Mesendoderm (in vitro differentiated cells): ENCODE measurements around the gene ENPP6.

ENCODE experiments used
- DNase-seq: peaks from one replicate; pipeline ENCODE4 v3.0.0; 2013
- H2AK5ac ChIP-seq: 2 replicates; pipeline ENCODE4 v1.6.1; 2013; ENCODE audit warnings: low read length, inconsistent platforms
- H2BK120ac ChIP-seq: 2 replicates; pipeline ENCODE4 v1.6.1; 2013; ENCODE audit warnings: low read depth, mild to moderate bottlenecking, low read length, moderate library complexity, mixed read lengths
- H2BK15ac ChIP-seq: replicated peaks from 2 replicates; pipeline ENCODE4 v1.6.1; 2013; ENCODE audit warnings: low read depth, mild to moderate bottlenecking, moderate library complexity
- H2BK5ac ChIP-seq: 2 replicates; pipeline ENCODE4 v1.6.1; 2013; ENCODE audit warnings: low read length, inconsistent platforms
- H3K18ac ChIP-seq: 2 replicates; pipeline ENCODE4 v1.6.1; 2013; ENCODE audit warnings: mild to moderate bottlenecking, low read length, mixed read lengths
- H3K23ac ChIP-seq: one replicate; pipeline ENCODE4 v1.6.1; 2013; ENCODE audit warnings: low read length
- H3K27ac ChIP-seq: 2 replicates; pipeline ENCODE4 v1.5.1; 2013; ENCODE audit warnings: low read depth, mild to moderate bottlenecking, inconsistent platforms, low read length, moderate library complexity
- H3K27me3 ChIP-seq: 2 replicates; pipeline ENCODE4 v1.6.1; 2013; ENCODE audit warnings: low read length, control low read depth, mild to moderate bottlenecking, inconsistent platforms; ENCODE audit not compliant: insufficient read depth, poor library complexity
- H3K36me3 ChIP-seq: 2 replicates; pipeline ENCODE4 v1.6.1; 2013; ENCODE audit warnings: low read length, inconsistent platforms; ENCODE audit not compliant: control insufficient read depth, insufficient read depth
- H3K4ac ChIP-seq: one replicate; pipeline ENCODE4 v1.6.1; 2013; ENCODE audit warnings: low read depth, mild to moderate bottlenecking, low read length, moderate library complexity
- H3K4me1 ChIP-seq: 2 replicates; pipeline ENCODE4 v1.6.1; 2013; ENCODE audit warnings: low read depth, low read length, inconsistent platforms; ENCODE audit not compliant: control insufficient read depth
- H3K4me2 ChIP-seq: 2 replicates; pipeline ENCODE4 v1.6.1; 2013; ENCODE audit warnings: low read length
- H3K4me3 ChIP-seq: 2 replicates; pipeline ENCODE4 v1.5.1; 2013; ENCODE audit warnings: mild to moderate bottlenecking, low read length
- H3K56ac ChIP-seq: one replicate; pipeline ENCODE4 v1.6.1; 2013; ENCODE audit warnings: low read length
- H3K79me1 ChIP-seq: 2 replicates; pipeline ENCODE4 v1.6.1; 2013; ENCODE audit warnings: low read length, inconsistent platforms
- H3K79me2 ChIP-seq: 2 replicates; pipeline ENCODE4 v1.6.1; 2013; ENCODE audit warnings: mild to moderate bottlenecking, low read length; ENCODE audit not compliant: control insufficient read depth, insufficient read depth
- H3K9ac ChIP-seq: 2 replicates; pipeline ENCODE4 v1.6.1; 2013; ENCODE audit warnings: low read length, inconsistent platforms
- H4K5ac ChIP-seq: one replicate; pipeline ENCODE4 v1.6.1; 2013; ENCODE audit warnings: low read length
- H4K8ac ChIP-seq: one replicate; pipeline ENCODE4 v1.6.1; 2013; ENCODE audit warnings: low read depth, mild to moderate bottlenecking, control low read depth, low read length, moderate library complexity
- WGBS: extraction: QIAGEN DNeasy Blood & Tissue Kit; methylation state at CpG from one replicate; pipeline ENCODE4 v1.1.7; 2013; ENCODE audit warnings: low lambda C conversion rate, missing lambda C conversion rate; ENCODE audit not compliant: insufficient coverage; ENCODE audit errors: extremely low coverage; 5-methylcytosine and 5-hydroxymethylcytosine counted together

ENPP6 gene

DNA sequence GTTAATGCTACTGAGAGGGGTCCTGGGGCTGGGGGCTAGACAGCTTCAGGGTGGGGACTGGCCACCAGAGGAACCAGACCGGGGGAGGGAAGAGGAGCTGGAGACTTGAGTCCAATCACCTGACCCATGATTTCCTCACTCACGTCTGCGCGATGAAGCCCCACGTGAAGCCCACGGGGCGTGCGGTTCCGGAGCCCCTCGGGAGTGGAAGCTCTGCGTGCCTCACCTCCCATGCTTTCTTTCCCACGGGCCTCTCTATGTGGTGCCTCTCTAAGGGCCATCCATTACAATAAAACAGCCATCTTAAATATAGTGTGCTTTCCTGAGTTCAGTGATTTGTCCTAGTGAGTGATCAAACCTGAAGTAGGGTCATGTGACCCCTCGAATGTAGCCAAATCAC is 119.9 kb downstream of the ENPP6 start:
- Histone ChIP-seq H3K79me2 (no peaks in the 10 kb centered on the region), H4K5ac (no peak overlapping the region), H3K79me1 (no peaks in the 10 kb centered on the region), H3K56ac (no peak overlapping the region), H3K23ac (no peak overlapping the region), H3K36me3 (no peaks in the 10 kb centered on the region), H2BK120ac (no peak overlapping the region), H3K4ac (no peak overlapping the region), H3K27ac (no peak overlapping the region), H3K4me1 (no peaks in the 10 kb centered on the region), H2BK5ac (no peak overlapping the region), H2BK15ac (no peak overlapping the region), H3K4me3 (no peak overlapping the region), H3K18ac (no peak overlapping the region), H3K4me2 (no peak overlapping the region), H3K27me3 (no peaks in the 10 kb centered on the region), H2AK5ac (no peak overlapping the region), H3K9ac (no peak overlapping the region), H4K8ac (no peak overlapping the region)
- no peak for DNase-seq
- no CpG with 5 or more reads among the region's 13 CpGs for WGBS

DNA sequence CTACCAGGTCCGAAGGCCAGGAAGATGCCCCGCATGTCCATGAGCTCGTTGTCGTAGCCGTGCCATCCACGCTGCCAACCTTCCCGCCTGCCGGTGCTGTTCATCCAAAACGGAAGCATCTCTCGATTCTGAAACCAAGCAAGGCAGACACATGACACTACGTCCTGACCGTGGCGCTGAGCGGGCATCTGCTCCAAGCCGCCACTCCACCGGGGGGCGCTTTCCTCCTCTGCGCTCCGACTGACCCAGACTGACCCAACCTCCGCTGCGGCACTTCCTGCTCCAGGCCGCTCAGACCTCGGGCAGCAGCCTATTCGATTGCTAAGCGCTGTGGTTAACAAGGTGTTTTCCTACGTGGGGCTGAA is 120.5 kb downstream of the ENPP6 start:
- Histone ChIP-seq H3K79me1 (no peaks in the 10 kb centered on the region), H3K9ac (peak overlapping the region; percentile 15)
- DNase-seq, result peak; percentile 79

DNA sequence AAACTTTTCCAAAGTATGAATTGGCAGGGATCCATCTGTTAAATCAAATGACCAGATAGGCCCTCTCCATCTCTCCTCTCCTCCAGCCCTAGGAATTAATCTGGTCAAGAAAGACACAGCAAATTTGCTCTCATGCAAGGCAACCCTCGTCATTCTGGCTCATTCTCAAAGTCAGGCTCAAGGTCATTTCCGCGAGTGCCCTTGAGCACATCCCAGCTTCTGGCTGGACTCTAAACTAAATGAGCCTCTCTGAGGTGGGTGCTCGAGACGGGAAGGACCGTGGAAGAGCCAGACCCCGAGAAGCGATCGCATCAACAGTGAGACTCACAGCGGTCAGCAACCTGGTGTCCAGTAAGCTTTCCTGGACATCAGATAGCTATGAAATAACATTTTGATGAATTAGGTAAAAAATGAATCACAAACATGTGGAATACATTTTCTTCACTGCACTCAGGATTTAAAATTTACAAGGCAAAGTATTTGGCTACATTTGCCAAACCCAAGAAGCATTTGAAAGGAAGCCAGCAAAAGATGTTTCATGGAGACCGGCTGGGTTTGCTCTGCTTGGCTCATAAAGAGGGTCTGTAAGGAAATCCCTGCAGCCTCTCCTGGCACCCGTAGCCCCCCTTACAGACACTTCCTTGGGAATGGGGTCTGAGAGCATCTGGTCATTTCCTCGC is 121.0 kb downstream of the ENPP6 start:
- H3K79me1 ChIP-seq, result no peaks in the 10 kb centered on the region
- DNase-seq, result no peak
- H2AK5ac ChIP-seq, result no peak overlapping the region
- no peak overlapping the region for H3K4ac ChIP-seq
- no peak overlapping the region for H2BK120ac ChIP-seq
- H3K79me2 ChIP-seq, result no peaks in the 10 kb centered on the region
- H3K4me2 ChIP-seq, result peak overlapping the region; percentile 15
- H3K23ac ChIP-seq, result no peak overlapping the region
- no peak overlapping the region for H4K5ac ChIP-seq
- H3K36me3 ChIP-seq, result no peaks in the 10 kb centered on the region
- H3K27ac ChIP-seq, result no peak overlapping the region
- no peak overlapping the region for H4K8ac ChIP-seq
- no CpG with 5 or more reads among the region's 13 CpGs for WGBS
- no peak overlapping the region for H3K4me3 ChIP-seq
- peak overlapping the region; percentile 63 for H3K56ac ChIP-seq
- H3K4me1 ChIP-seq, result no peaks in the 10 kb centered on the region
- no peak overlapping the region for H2BK15ac ChIP-seq
- no peaks in the 10 kb centered on the region for H3K27me3 ChIP-seq
- no peak overlapping the region for H3K18ac ChIP-seq
- no peak overlapping the region for H2BK5ac ChIP-seq
- peak overlapping the region; percentile 15 for H3K9ac ChIP-seq

More for the DNA sequence above, 120.5 kb downstream of the ENPP6 start:
- no peaks in the 10 kb centered on the region for H3K36me3 ChIP-seq
- no peak overlapping the region for H2BK15ac ChIP-seq
- H3K4me3 ChIP-seq, result no peak overlapping the region
- H2AK5ac ChIP-seq, result no peak overlapping the region
- H3K79me2 ChIP-seq, result no peaks in the 10 kb centered on the region
- H4K8ac ChIP-seq, result no peak overlapping the region
- peak overlapping the region; percentile 63 for H3K56ac ChIP-seq
- no peak overlapping the region for H2BK5ac ChIP-seq
- no peaks in the 10 kb centered on the region for H3K4me1 ChIP-seq
- H3K27ac ChIP-seq, result no peak overlapping the region
- H3K23ac ChIP-seq, result no peak overlapping the region
- H3K4me2 ChIP-seq, result peak overlapping the region; percentile 15
- no CpG with 5 or more reads among the region's 26 CpGs for WGBS
- H4K5ac ChIP-seq, result no peak overlapping the region
- no peak overlapping the region for H2BK120ac ChIP-seq
- no peak overlapping the region for H3K18ac ChIP-seq
- no peaks in the 10 kb centered on the region for H3K27me3 ChIP-seq
- no peak overlapping the region for H3K4ac ChIP-seq

DNA sequence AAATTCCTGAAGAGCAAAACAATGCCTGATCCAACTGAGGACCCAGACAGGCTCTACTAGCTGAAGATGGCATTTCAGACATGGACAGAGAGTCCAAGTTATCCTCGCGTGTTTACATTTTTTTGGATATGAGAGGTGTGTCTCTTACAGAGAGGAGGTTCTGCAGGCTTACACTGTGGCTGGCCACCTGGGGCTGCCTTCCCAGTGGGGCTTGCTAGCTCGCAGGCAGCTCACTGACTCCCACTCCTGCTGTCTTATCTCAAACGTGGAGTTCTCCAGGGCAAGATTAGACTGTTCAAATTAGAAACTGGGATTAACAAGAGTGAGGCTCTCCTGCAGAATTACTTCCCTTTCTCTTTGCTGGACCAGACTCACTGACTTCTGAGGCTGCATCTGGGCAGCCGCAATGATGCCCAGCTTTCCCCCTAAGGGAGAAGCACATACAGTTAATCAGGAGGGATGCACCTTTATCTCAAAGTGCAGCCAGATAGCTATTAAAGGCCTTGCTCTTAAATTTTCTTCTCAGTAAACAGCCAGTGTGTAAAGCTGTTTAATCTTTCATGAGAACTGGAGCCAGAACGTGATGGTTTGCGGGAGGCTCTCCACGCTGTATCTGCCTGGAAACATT is 123.0 kb downstream of the ENPP6 start:
- H2BK120ac ChIP-seq, result no peak overlapping the region
- no peak overlapping the region for H3K27ac ChIP-seq
- no peaks in the 10 kb centered on the region for H3K27me3 ChIP-seq
- no peak overlapping the region for H3K4me3 ChIP-seq
- H3K18ac ChIP-seq, result no peak overlapping the region
- H3K56ac ChIP-seq, result no peak overlapping the region
- no peaks in the 10 kb centered on the region for H3K4me1 ChIP-seq
- no peak overlapping the region for H3K23ac ChIP-seq
- no peaks in the 10 kb centered on the region for H3K79me2 ChIP-seq
- no CpG with 5 or more reads among the region's 8 CpGs for WGBS
- no peak overlapping the region for H3K9ac ChIP-seq
- H3K36me3 ChIP-seq, result no peaks in the 10 kb centered on the region
- H4K5ac ChIP-seq, result no peak overlapping the region
- no peak overlapping the region for H3K4me2 ChIP-seq
- no peak for DNase-seq
- no peak overlapping the region for H2BK5ac ChIP-seq
- no peak overlapping the region for H2BK15ac ChIP-seq
- H3K79me1 ChIP-seq, result no peaks in the 10 kb centered on the region
- no peak overlapping the region for H2AK5ac ChIP-seq
- H3K4ac ChIP-seq, result no peak overlapping the region
- no peak overlapping the region for H4K8ac ChIP-seq

DNA sequence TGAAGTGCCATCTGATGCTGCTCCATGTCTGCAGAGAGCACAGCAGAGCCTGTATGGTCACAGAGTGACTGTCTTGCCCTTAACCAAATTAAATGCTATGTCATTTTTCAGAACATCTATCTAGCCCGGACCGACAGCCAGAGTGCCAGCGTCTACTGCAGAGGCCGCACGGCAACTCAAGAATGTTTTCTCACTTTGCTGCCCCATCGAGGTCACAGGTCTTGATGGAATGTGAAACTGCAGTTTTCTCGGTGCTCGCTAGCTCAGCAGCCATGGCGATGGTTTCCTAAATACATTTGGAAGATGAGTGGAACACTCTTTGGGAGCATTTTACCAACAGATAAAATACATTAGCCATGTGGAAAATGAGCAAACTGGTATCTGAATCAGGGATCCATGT is 125.7 kb downstream of the ENPP6 start:
- no peaks in the 10 kb centered on the region for H3K79me1 ChIP-seq
- no peak overlapping the region for H3K4ac ChIP-seq
- H3K27ac ChIP-seq, result no peak overlapping the region
- H4K8ac ChIP-seq, result no peak overlapping the region
- no peaks in the 10 kb centered on the region for H3K4me1 ChIP-seq
- H2AK5ac ChIP-seq, result no peak overlapping the region
- no peaks in the 10 kb centered on the region for H3K27me3 ChIP-seq
- no peaks in the 10 kb centered on the region for H3K36me3 ChIP-seq
- H3K9ac ChIP-seq, result no peak overlapping the region
- no peak overlapping the region for H2BK15ac ChIP-seq
- H4K5ac ChIP-seq, result no peak overlapping the region
- H3K56ac ChIP-seq, result no peak overlapping the region
- no peak for DNase-seq
- no CpG with 5 or more reads among the region's 9 CpGs for WGBS
- H3K4me3 ChIP-seq, result no peak overlapping the region
- H3K23ac ChIP-seq, result no peak overlapping the region
- no peak overlapping the region for H2BK5ac ChIP-seq
- H3K79me2 ChIP-seq, result no peaks in the 10 kb centered on the region
- no peak overlapping the region for H3K18ac ChIP-seq
- H3K4me2 ChIP-seq, result no peak overlapping the region
- no peak overlapping the region for H2BK120ac ChIP-seq

DNA sequence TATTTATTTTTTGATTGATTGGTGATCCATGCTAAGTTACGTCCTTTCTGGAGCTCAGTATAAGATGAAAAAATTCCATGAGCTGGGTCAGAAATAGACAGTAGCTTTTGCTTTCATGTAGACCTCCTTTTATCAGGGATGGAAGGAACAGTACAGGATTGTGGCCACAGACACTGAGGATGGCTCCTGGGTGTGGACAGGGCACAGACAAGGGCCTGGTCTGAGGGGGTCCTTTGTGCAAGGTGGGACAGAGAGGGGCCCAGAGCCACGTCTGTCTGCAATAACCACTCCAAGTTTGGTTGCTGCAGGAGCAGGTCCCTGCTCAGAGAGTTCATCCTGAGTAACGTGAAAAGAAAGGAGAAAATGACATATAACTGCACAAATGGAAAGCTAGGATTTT is 127.1 kb downstream of the ENPP6 start:
- Histone ChIP-seq H2BK15ac (no peak overlapping the region), H4K8ac (no peak overlapping the region), H3K79me1 (no peaks in the 10 kb centered on the region), H3K4me2 (no peak overlapping the region), H3K56ac (no peak overlapping the region), H2BK120ac (no peak overlapping the region), H2BK5ac (no peak overlapping the region), H3K27ac (no peak overlapping the region), H3K4me1 (no peaks in the 10 kb centered on the region), H2AK5ac (no peak overlapping the region), H3K4me3 (no peak overlapping the region), H3K23ac (no peak overlapping the region), H3K27me3 (no peaks in the 10 kb centered on the region), H3K36me3 (no peaks in the 10 kb centered on the region), H3K79me2 (no peaks in the 10 kb centered on the region), H3K9ac (no peak overlapping the region), H3K18ac (no peak overlapping the region), H4K5ac (no peak overlapping the region), H3K4ac (no peak overlapping the region)
- no CpG with 5 or more reads among the region's 3 CpGs for WGBS
- no peak for DNase-seq
